Measurements from ENCODE around the gene ATP2A3. TPM values are rescaled to one million over a fixed set of nuclear protein-coding genes. Genes with fewer than 3 reads are reported as not detected.

The ATP2A3 gene
- total RNA-seq, 1 experiment from 2014 or later: 13.3 TPM

GRCh38 chr17:3956983-3957382 lies 7.3 kb downstream of the ATP2A3 start:
- no CpG with 5 or more reads among the region's 12 CpGs for whole genome bisulfite sequencing (ENCODE audit: extremely low coverage, insufficient read length, low lambda C conversion rate)
- Histone ChIP-seq H3K4me2 (ENCODE audit: insufficient read depth, insufficient read length, low read length) (no peak overlapping the region), H2BK5ac (ENCODE audit: insufficient read length, low read length) (no peak overlapping the region), H2BK20ac (ENCODE audit: low read depth, low read length, poor library complexity, severe bottlenecking) (no peak overlapping the region), H3K27me3 (ENCODE audit: insufficient read depth, low read length) (no peaks in the 10 kb centered on the region), H4K20me1 (ENCODE audit: control insufficient read depth, insufficient read depth, insufficient read length) (no peaks in the 10 kb centered on the region), H3K14ac (ENCODE audit: insufficient read depth, low read length) (no peak overlapping the region), H3K79me1 (ENCODE audit: insufficient read depth, low read depth, low read length, poor library complexity, severe bottlenecking) (no peaks in the 10 kb centered on the region), H3T11ph (ENCODE audit: low read length) (no peak overlapping the region), H3K79me2 (ENCODE audit: insufficient read depth, low read length) (no peaks in the 10 kb centered on the region), H3K56ac (ENCODE audit: insufficient read length, low read depth, low read length) (no peak overlapping the region), H2AK5ac (ENCODE audit: insufficient read length, low read length) (no peak overlapping the region), H2AFZ (ENCODE audit: low read length) (no peak overlapping the region), H3K9me3 (ENCODE audit: control insufficient read depth, low read depth, low read length) (no peaks in the 10 kb centered on the region), H4K8ac (replicated peaks; ENCODE audit: insufficient read length, low read depth, low read length) (no peak overlapping the region), H2BK12ac (ENCODE audit: insufficient read length, low read depth, low read length) (no peak overlapping the region), H4K5ac (ENCODE audit: insufficient read length, low read depth, low read length) (no peak overlapping the region), H4K91ac (ENCODE audit: insufficient read length, low read depth, low read length) (no peak overlapping the region), H3K27ac (ENCODE audit: insufficient read length, low read depth, low read length) (no peak overlapping the region), H3K18ac (ENCODE audit: insufficient read length, low read depth, low read length) (no peak overlapping the region), H2BK15ac (ENCODE audit: low read depth, low read length) (no peak overlapping the region), H3K4me1 (ENCODE audit: insufficient read depth, low read length) (peaks cover 3% of the 10 kb centered on the region; the same call in 1 of the 2 replicates), H3K23ac (ENCODE audit: insufficient read length, low read depth, low read length) (no peak overlapping the region), H3K4ac (ENCODE audit: low read depth, low read length) (no peak overlapping the region), H2BK120ac (ENCODE audit: low read depth, low read length, poor library complexity, severe bottlenecking) (no peak overlapping the region), H3K23me2 (ENCODE audit: insufficient read length, low read depth, low read length, poor library complexity, severe bottlenecking) (no peaks in the 10 kb centered on the region), H3K9ac (ENCODE audit: extremely low read depth, insufficient read length, low read length) (no peak overlapping the region)
- H3K27ac Mint-ChIP-seq: peak overlapping the region in 2 of 3 experiments; percentile 25 to 35; a peak in 1 of 7 replicates
- H3K4me1 Mint-ChIP-seq: peaks cover 39 to 53% of the 10 kb centered on the region in 2 experiments
- H3K36me3 Mint-ChIP-seq (ENCODE audit: insufficient read depth in 1 of 3, low read depth in 3 of 3): no peaks in the 10 kb centered on the region
- peak overlapping the region in 1 of 2 experiments; percentile 70; a peak in 3 of 5 replicates for H3K4me3 Mint-ChIP-seq
- no peak for DNase-seq
- TF ChIP-seq, protein P1, sequence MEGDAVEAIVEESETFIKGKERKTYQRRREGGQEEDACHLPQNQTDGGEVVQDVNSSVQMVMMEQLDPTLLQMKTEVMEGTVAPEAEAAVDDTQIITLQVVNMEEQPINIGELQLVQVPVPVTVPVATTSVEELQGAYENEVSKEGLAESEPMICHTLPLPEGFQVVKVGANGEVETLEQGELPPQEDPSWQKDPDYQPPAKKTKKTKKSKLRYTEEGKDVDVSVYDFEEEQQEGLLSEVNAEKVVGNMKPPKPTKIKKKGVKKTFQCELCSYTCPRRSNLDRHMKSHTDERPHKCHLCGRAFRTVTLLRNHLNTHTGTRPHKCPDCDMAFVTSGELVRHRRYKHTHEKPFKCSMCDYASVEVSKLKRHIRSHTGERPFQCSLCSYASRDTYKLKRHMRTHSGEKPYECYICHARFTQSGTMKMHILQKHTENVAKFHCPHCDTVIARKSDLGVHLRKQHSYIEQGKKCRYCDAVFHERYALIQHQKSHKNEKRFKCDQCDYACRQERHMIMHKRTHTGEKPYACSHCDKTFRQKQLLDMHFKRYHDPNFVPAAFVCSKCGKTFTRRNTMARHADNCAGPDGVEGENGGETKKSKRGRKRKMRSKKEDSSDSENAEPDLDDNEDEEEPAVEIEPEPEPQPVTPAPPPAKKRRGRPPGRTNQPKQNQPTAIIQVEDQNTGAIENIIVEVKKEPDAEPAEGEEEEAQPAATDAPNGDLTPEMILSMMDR (conservative IDR thresholded peaks at IDR 0.05): no peak
- peaks cover 10% of the 10 kb centered on the region for H3K27me3 Mint-ChIP-seq (ENCODE audit: low read depth)
- no peaks in the 10 kb centered on the region for H3K9me3 Mint-ChIP-seq

All from H9 (cell line).